HepG2 (cell line): ENCODE data around the gene BPIFB6. TPM values are rescaled to one million over a fixed set of nuclear protein-coding genes. Genes with fewer than 3 reads are reported as not detected.

Experiments used
- ATAC-seq: fragments of 200-7000 bp; cut with Tn5 transposase; 3 replicates; pipeline ENCODE4 v1.9.1; 2020; ENCODE audit warnings: mild to moderate bottlenecking, moderate library complexity
- BruUV-seq: library from RNA; stranded (reverse); fragments of 400-500 nt; replicated peaks from 2 replicates; lab custom pipeline; 2021; lab: Mats Ljungman, UMichigan
- CTCF ChIA-PET: fragments of 300-600 bp; formaldehyde crosslinking; extraction: SDS; loops from one replicate; lab custom pipeline; 2021; ENCODE audit warnings: low total read pairs, inconsistent platforms, low intra/inter-chr PET ratio; lab: Yijun Ruan, JAX
- POLR2A ChIA-PET: fragments of 350-600 bp; sonication (Branson Sonifier 250); formaldehyde crosslinking; loops from one replicate; lab custom pipeline; 2020; ENCODE audit warnings: antibody characterized with exemption, inconsistent platforms; lab: Yijun Ruan, JAX
- DNase-seq: peaks from one replicate; pipeline ENCODE4 v3.0.0-alpha.2; 2015; ENCODE audit warnings: low spot score
- FAIRE-seq: peaks from 3 replicates; lab custom pipeline; 2011; peaks lifted over from hg19 to GRCh38; lab: Jason Lieb, UNC
- H2AFZ ChIP-seq: one replicate; pipeline ENCODE4 v1.6.1; 2011; ENCODE audit warnings: low read length, inconsistent platforms
- H3K27ac ChIP-seq: fragments of 300-600 bp; 3 replicates; pipeline ENCODE4 v1.8.0; 2011; ENCODE audit warnings: mixed run types, mild to moderate bottlenecking, mixed read lengths, low read length, inconsistent platforms; ENCODE audit not compliant: insufficient read depth; ENCODE audit errors: extremely low read length
- H3K27me3 ChIP-seq, 2 experiments: fragments of 200-600 bp in 1 of 2; 2 replicates in 1 of 2; 3 replicates in 1 of 2; pipeline versions ENCODE4 v1.6.0 to v1.8.0; 2011; ENCODE audit warnings: low read length in 2 of 2, mild to moderate bottlenecking in 2 of 2, moderate library complexity in 2 of 2, inconsistent platforms in 1 of 2; ENCODE audit not compliant: insufficient read depth in 2 of 2, control insufficient read depth in 1 of 2
- H3K36me3 ChIP-seq, 2 experiments: fragments of 200-600 bp in 1 of 2; replicated peaks in 1 of 2; 2 replicates in 1 of 2; 3 replicates in 1 of 2; pipeline versions ENCODE4 v1.5.1 to v1.8.0; 2011; ENCODE audit warnings: low read length in 2 of 2, inconsistent platforms in 1 of 2; ENCODE audit not compliant: insufficient read depth in 2 of 2, control insufficient read depth in 1 of 2
- H3K4me1 ChIP-seq: 2 replicates; pipeline ENCODE4 v1.5.1; 2012; ENCODE audit warnings: low read length, inconsistent platforms; ENCODE audit not compliant: insufficient read depth
- H3K4me2 ChIP-seq: 2 replicates; pipeline ENCODE4 v1.6.0; 2011; ENCODE audit warnings: low read depth, low read length, inconsistent platforms
- H3K4me3 ChIP-seq, 3 experiments: fragments of 200-600 bp in 1 of 3; sonication (generic), shearing (Covaris generic) in 1 of 3; replicated peaks in 1 of 3; 2 replicates each; pipeline ENCODE4 v1.5.1; 2011 to 2016; ENCODE audit warnings: low read length in 3 of 3, inconsistent platforms in 2 of 3, low read depth in 2 of 3, mild to moderate bottlenecking in 2 of 3, control low read depth in 1 of 3, mixed read lengths in 1 of 3; ENCODE audit not compliant: insufficient read depth in 1 of 3
- H3K79me2 ChIP-seq: one replicate; pipeline ENCODE4 v1.6.1; 2011; ENCODE audit warnings: low read length, inconsistent platforms; ENCODE audit not compliant: insufficient read depth
- H3K9ac ChIP-seq: 2 replicates; pipeline ENCODE4 v1.6.0; 2011; ENCODE audit warnings: mild to moderate bottlenecking, low read depth, low read length, inconsistent platforms; ENCODE audit not compliant: insufficient read depth
- H3K9me3 ChIP-seq: 2 replicates; pipeline ENCODE4 v1.5.1; 2012; ENCODE audit warnings: mild to moderate bottlenecking, low read length
- H4K20me1 ChIP-seq: 2 replicates; pipeline ENCODE4 v1.6.0; 2011; ENCODE audit warnings: inconsistent platforms, mild to moderate bottlenecking, low read length, moderate library complexity; ENCODE audit not compliant: insufficient read depth
- GMEB2 ChIP-seq: IDR thresholded peaks from 2 replicates; pipeline ENCODE4 v1.6.1; 2016; ENCODE audit warnings: missing biosample characterization, missing genetic modification reagents, low read depth
- MAFK ChIP-seq, 2 experiments: IDR thresholded peaks in 1 of 2; conservative IDR thresholded peaks in 1 of 2; 2 replicates each; pipeline ENCODE4 v1.6.1; 2011; ENCODE audit warnings: improper control_type of control experiment in 2 of 2, low read length in 2 of 2
- ZNF800 ChIP-seq: sonication (generic); formaldehyde crosslinking; IDR thresholded peaks from 2 replicates; pipeline ENCODE4 v1.4.0; 2020; ENCODE audit warnings: missing genetic modification reagents
- WGBS: methylation state at CpG from one replicate; pipeline ENCODE4 v1.1.6; 2017; ENCODE audit warnings: low lambda C conversion rate; 5-methylcytosine and 5-hydroxymethylcytosine counted together
- in situ Hi-C: cut with HindIII; loops from 2 replicates; pipeline ENCODE4 v1.10.0; 2017; ENCODE audit warnings: low pct_unique_long_range_greater_than_20kb; ENCODE audit not compliant: extremely low pct_ligation_motif_present
- intact Hi-C: fragments of 100-400 bp; cut with micrococcal nuclease; formaldehyde crosslinking; loops from one replicate; pipeline ENCODE4 v1.10.0; 2022; ENCODE audit not compliant: unreplicated experiment
- polyA plus RNA-seq, 8 experiments: library from polyadenylated mRNA; depleted of rRNA in 3 of 8; stranded (reverse) in 7 of 8; unstranded in 1 of 8; fragments of >200 nt; fragmentation: Illumina TruSeq in 4 of 8; extraction: Trizol in 4 of 8; gene quantifications; 2 replicates each; pipeline versions ENCODE4 v1.2.1 to v1.2.3, GENCODE V29; 2011 to 2016; ENCODE audit warnings: low read depth in 4 of 8, missing spikeins in 1 of 8, mixed read lengths in 1 of 8; ENCODE audit not compliant: insufficient read depth in 1 of 8
- total RNA-seq, 5 experiments: library from RNA; depleted of rRNA; stranded (reverse); fragments of >200 nt; fragmentation: Illumina TruSeq; extraction: Trizol; gene quantifications; 2 replicates each; pipeline ENCODE4 v1.2.3, GENCODE V29; 2016; ENCODE audit warnings: low read depth in 1 of 5

Gene BPIFB6
- total and polyA plus RNA-seq, 2 of the 13 experiments (the other 11 are each of a cell fraction or from before 2014, with no cell fraction given) = 0.13 to 1.7 TPM

GRCh38 chr20:33053291-33054106, 22.1 kb downstream of the BPIFB6 start, which contains the start of gene BPIFB3:
Gene BPIFB3, plus strand, starts transcription at chr20:33053903. Its CDS starts 1,533 bp downstream, at chr20:33055436.
- H3K27ac ChIP-seq = no peak within 1 kb of the TSS
- no peak within 1 kb of the TSS for H3K4me3 ChIP-seq
- in situ Hi-C loops = no loop called here
- FAIRE-seq (no peak), DNase-seq (no peak), ATAC-seq (no peak)
- ChIA-PET CTCF (no interaction called here), POLR2A (interaction anchor here (2.0 kb wide), 1 partner anchor 27 kb away, joined by 5 read pairs; no protein-coding TSS in a partner anchor)
- no peak within 1 kb of the TSS for H3K4me2 ChIP-seq
- TF ChIP-seq GMEB2 (CRISPR knock-in tag) (no peak), ZNF800 (CRISPR knock-in tag) (no peak), MAFK (conservative IDR thresholded peaks at IDR 0.05 in 1 of 2, IDR thresholded peaks at IDR 0.05 in 1 of 2; ENCODE audit: low read length in 2 of 2) (no peak)
- H3K9me3 ChIP-seq = no peaks in the 10 kb centered on the region
- no peaks in the 10 kb centered on the region for H3K36me3 ChIP-seq
- intact Hi-C loops = no loop called here
- H3K79me2 ChIP-seq = no peaks in the 10 kb centered on the region
- H4K20me1 ChIP-seq = no peaks in the 10 kb centered on the region
- H3K4me1 ChIP-seq = peaks cover 17% of the 10 kb centered on the region
- WGBS = 48% methylated on average over 25 of the region's 25 CpGs
- H2AFZ ChIP-seq = no peak within 1 kb of the TSS
- H3K9ac ChIP-seq = no peak within 1 kb of the TSS
- H3K27me3 ChIP-seq = peaks cover under 1 to 38% of the 10 kb centered on the region in 2 experiments; a peak in 3 of 5 replicates
- BruUV-seq = no TSS peak
